ENCODE results near the gene KSR2. TPM values are rescaled to one million over a fixed set of nuclear protein-coding genes. Genes with fewer than 3 reads are reported as not detected.

The KSR2 gene
- total and polyA plus RNA-seq, 2 donors (not counting 3 experiments of a cell fraction or from before 2014, with no cell fraction given), result 2.1 to 5.2 TPM

- no peaks in the 10 kb centered on the region for H3K36me3 ChIP-seq (ENCODE audit: control insufficient read depth in 2 of 2, extremely low read depth in 1 of 2, insufficient read depth in 2 of 2, low read length in 2 of 2)
- H3K9me1 ChIP-seq (replicated peaks; ENCODE audit: control insufficient read depth, extremely low read depth, insufficient read depth, low read length), result no peaks in the 10 kb centered on the region
- peak overlapping the region; percentile 50 for H3K4me2 ChIP-seq (ENCODE audit: insufficient read depth, low read length)
- TF ChIP-seq CTCF (IDR thresholded peaks at IDR 0.05; ENCODE audit: extremely low read depth in 1 of 2, insufficient read depth in 1 of 2, low read depth in 1 of 2, low read length in 2 of 2), result no peak
- no peak for TF ChIP-seq MYC (IDR thresholded peaks at IDR 0.05; ENCODE audit: low read depth, low read length)
- no peak for TF ChIP-seq POLR2AphosphoS5 (IDR thresholded peaks at IDR 0.05; ENCODE audit: insufficient read depth, low read depth, low read length)
- no peak for TF ChIP-seq EZH2 (IDR thresholded peaks at IDR 0.05; ENCODE audit: borderline replicate concordance, low read depth, low read length, severe bottlenecking)
- peak; percentile 34 for TF ChIP-seq FOS (IDR thresholded peaks at IDR 0.05; ENCODE audit: borderline replicate concordance, insufficient read depth, low read length)
- peak; percentile 81 for TF ChIP-seq JUN (IDR thresholded peaks at IDR 0.05; ENCODE audit: borderline replicate concordance, insufficient read depth, insufficient read length, low read depth)
- peak; percentile 55 for FAIRE-seq
- DNase-seq (ENCODE audit: low read depth, low spot score), result peak; percentile 81
- H2AFZ ChIP-seq (ENCODE audit: low read depth, low read length), result peak overlapping the region; percentile 63
- H3K9me3 ChIP-seq (replicated peaks; ENCODE audit: control insufficient read depth, insufficient read depth, low read length), result no peaks in the 10 kb centered on the region
- H3K9ac ChIP-seq (replicated peaks; ENCODE audit: extremely low read depth, insufficient read depth, low read length), result peak overlapping the region; percentile 53
- peaks cover 45% of the 10 kb centered on the region for H3K4me1 ChIP-seq (ENCODE audit: control insufficient read depth, extremely low read depth, insufficient read depth, low read length)
- no peaks in the 10 kb centered on the region for H3K79me2 ChIP-seq (ENCODE audit: control insufficient read depth, insufficient read depth, low read length)
- no peak overlapping the region for H3K4me3 ChIP-seq (replicated peaks in 1 of 3; ENCODE audit: insufficient read depth in 1 of 3, low read depth in 1 of 3, low read length in 3 of 3)
- dilution Hi-C loops (cut with MboI; ENCODE audit: extremely low pct_ligation_motif_present, low sequenced_read_pairs) (no loop called here), intact Hi-C loops (cut with micrococcal nuclease) (loop anchor here (10.0 kb wide), 1 partner anchor 694 kb away; the partner anchor contains the start of genes SUDS3 and TAOK3)
- no peaks in the 10 kb centered on the region for H3K27me3 ChIP-seq (ENCODE audit: control insufficient read depth in 2 of 2, insufficient read depth in 2 of 2, low read length in 2 of 2)
- CTCF ChIA-PET, result interaction anchor here (1.4 kb wide), 2 partner anchors 9 to 92 kb away, joined by 5 read pairs; no protein-coding TSS in a partner anchor
- no peaks in the 10 kb centered on the region for H4K20me1 ChIP-seq (replicated peaks; ENCODE audit: control insufficient read depth, extremely low read depth, insufficient read depth, low read length)
- POLR2A ChIA-PET, result no interaction called here
- BruUV-seq (replicated peaks), result no TSS peak
- peak overlapping the region; percentile 85 for H3K27ac ChIP-seq (ENCODE audit: insufficient read depth, low read depth, low read length)
These were observed 288.5 kb downstream of the KSR2 start for GRCh38 chr12:117680312-117680711.

Data from endothelial cell of umbilical vein (primary cell).